Endometrial microvascular endothelial cells (primary cell): Measurements from ENCODE around the gene SERINC2. TPM values are rescaled to one million over a fixed set of nuclear protein-coding genes. Genes with fewer than 3 reads are reported as not detected.

Source experiments
- in situ Hi-C: cut with HindIII; loops from 2 replicates; pipeline ENCODE4 v1.10.0; 2017; ENCODE audit warnings: low sequenced_read_pairs, low pct_unique_long_range_greater_than_20kb; ENCODE audit errors: inconsistent ontology term
- total RNA-seq: library from RNA; depleted of rRNA; stranded (reverse); fragments of >200 nt; gene quantifications from one replicate; pipeline ENCODE4 v1.2.3, GENCODE V29; 2015; ENCODE audit errors: inconsistent ontology term

Gene SERINC2
- total RNA-seq, 1 donor from 2014 or later: 10.0 TPM

GRCh38 chr1:31408788-31409318 is 4.2 kb upstream of the SERINC2 start:
- in situ Hi-C loops: no loop called here

DNA sequence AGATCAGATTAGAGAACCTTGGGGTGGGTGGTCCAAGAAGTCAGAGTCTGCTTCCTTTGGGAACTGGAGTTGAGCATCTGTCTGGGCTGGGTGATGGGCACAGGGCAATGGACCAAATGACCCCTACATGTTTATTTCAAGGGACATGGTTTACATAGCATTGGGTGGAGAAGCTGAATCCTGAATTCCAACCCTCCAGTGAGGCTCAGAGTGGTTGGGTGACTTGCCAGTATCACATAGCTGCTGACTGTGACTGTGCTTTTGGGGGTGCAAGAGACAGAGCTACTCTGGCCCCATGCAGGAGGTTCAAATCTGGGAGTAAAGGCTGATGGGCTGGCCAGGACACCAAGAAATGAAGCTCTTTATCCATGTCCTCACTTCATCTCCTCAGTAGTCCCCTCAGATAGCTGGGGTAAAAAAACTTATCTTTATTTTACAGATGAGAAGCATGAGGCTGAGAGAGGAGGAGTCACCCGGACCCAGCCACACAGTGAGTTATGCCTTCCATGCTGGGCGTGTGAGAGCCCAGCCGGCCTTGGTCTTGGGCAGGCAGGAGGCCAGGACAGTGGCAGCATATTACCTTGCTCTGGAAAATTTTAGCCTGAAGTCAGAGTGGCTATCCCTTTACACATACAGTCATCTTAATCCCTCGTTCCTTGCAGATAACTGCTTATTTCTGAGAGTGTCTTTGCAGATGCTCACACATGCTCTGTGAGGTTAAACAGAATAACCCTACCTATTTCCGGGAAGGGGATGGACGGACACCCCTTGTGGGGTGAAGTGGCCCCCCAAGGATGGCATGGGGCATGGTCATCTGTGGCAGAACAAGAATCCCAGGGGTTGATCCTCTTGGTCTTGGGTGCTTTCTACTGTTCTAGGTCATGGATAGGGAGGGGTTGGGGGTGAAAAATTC is 2.8 kb upstream of the SERINC2 start:
- in situ Hi-C loops: no loop called here

DNA sequence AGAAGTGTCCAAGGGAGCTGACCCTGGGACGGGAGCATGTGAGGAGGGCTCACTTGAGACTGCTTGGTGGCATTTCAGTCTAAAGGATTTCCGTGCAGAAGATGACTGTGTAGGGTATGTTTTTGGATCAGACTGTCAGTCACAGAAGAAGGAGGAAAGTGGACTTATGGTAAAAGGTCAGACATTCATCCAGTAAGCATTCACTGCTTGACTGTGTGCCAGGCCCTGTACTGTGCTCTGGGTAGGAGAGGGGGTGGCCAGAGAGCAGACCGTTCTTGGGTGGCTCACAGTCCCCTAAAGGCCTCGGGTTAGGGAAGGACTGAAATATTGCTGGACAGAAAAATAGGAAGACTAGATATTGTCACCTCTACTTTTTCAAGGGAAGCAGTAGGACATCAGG is 2.1 kb upstream of the SERINC2 start:
- in situ Hi-C loops: no loop called here

- in situ Hi-C loops: no loop called here
Observed at GRCh38 chr1:31412205-31412604, 808 bp upstream of the SERINC2 start.

GRCh38 chr1:31413405-31414001 is 490 bp downstream of the SERINC2 start:
- in situ Hi-C loops: no loop called here

DNA sequence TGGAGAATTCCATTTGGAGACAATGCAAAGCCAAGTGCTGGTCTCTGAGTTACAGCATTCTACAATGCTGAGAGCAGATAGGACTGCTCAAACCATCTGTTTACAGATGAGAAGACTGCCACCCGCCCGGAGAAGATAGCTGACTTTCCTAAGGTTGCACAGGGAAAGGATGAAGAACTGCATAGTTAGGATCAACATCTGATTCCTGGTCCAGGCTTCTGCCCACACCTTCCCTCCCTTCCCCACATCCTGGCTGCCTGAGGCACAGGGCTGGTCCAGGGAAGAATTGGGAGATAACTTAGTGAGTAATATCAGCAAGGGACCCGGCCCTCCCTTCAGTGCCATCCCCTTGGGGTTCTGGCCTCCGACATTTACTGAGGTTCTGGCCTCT is 2.0 kb downstream of the SERINC2 start:
- in situ Hi-C loops: no loop called here

DNA sequence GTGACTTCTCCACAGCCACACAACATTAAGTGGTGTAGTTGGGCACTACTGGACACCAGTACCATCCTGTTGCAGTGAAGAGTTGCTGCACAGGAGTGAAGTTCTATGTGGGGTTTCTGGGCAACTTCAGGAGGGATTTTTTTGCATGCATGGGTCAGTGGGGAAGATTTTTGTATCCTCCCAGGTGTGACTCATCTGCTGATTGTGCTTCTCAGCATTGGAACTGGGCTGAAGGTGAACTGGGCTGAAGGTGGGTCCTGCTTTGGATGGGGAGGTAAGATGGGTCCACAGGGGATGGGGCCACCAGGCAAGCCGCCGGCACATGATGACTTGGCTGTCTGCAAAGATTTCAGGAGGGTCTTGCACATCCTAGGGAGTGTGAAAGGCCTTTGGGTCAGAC is 2.6 kb downstream of the SERINC2 start:
- in situ Hi-C loops: no loop called here

DNA sequence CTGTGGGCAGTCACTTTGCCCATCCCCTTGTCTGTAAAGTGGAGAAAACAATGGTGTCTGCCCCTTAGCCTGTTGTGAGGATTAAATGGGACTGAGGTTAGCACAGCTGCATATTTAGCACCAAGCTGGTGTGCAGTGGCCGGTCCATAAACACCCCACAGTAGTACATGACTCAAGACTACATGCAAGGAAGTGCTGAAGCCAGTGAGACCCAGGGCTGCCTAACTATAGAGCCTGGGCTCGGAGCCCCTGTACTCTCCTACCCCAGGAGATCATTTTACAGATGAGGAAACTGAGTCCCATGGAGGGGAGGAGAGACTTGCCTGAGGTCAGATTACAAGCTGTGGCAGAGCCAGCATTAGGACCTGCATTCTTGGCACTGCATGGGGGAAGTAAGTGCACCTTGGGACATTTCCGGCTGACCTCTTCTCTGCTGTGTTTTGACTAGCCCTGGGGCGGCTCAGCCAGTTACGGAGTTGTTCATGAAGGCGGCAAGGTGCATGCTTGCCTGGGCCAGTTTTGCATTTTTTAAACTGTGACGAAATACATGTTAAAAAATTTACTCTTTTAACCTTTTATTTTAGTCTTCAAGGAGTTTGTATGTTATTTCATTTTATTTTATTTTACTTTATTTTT is 3.2 kb downstream of the SERINC2 start:
- in situ Hi-C loops: no loop called here

- in situ Hi-C loops: no loop called here
Observed at GRCh38 chr1:31417148-31417547, 4.1 kb downstream of the SERINC2 start.

DNA sequence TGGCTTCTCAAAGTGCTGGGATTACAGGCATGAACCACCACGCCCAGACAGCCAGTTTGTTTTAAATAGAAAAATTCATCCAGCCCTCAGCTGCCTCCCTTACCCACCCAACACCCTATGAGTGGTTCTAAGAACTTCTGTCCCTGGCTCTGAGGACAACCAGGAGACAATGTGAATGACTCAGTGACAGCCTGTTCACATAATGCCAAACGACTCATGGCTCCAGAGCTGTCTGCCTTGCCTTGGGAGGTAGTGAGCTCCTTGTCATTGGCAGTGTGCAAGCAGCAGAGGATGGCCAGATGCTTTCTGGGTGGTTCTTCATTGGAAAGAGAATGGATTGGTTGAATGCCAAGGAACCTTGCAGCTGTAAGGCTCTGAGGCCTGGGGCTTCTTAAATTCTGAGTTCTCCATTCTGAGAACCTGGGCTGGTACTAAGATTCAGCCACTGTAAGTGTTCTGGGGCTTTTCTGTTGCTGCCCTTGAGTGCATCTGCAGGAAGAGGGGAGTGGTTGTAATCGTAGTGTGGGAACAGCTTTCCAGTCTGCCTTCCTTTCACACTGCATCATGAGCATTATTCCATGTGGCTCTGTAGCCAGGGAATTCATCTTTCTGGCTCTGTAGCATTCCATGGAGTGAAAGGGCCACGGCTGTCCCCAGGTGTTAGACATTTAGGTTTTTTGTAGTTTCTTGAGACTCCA is 5.8 kb downstream of the SERINC2 start:
- in situ Hi-C loops: no loop called here

DNA sequence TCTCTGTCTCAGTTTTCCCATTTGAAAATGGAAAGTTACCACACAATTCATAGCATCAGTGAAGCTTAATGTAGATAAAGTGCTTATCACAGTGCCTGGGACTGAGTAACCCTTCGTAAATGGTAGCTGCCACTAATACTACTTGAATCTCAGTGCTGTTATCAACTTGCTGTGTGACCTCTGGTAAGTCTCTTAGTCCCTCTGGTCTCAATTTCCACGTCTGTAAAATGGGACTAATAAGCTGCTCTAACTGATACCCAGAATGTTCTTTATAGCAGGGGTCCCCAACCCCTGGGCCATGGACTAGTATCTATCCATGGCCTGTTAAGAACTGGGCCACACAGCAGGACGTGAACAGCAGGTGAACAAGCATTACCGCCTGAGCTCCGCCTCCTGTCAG is 7.7 kb downstream of the SERINC2 start:
- in situ Hi-C loops: no loop called here

- in situ Hi-C loops: no loop called here
Observed at GRCh38 chr1:31421371-31422040, 8.5 kb downstream of the SERINC2 start.

DNA sequence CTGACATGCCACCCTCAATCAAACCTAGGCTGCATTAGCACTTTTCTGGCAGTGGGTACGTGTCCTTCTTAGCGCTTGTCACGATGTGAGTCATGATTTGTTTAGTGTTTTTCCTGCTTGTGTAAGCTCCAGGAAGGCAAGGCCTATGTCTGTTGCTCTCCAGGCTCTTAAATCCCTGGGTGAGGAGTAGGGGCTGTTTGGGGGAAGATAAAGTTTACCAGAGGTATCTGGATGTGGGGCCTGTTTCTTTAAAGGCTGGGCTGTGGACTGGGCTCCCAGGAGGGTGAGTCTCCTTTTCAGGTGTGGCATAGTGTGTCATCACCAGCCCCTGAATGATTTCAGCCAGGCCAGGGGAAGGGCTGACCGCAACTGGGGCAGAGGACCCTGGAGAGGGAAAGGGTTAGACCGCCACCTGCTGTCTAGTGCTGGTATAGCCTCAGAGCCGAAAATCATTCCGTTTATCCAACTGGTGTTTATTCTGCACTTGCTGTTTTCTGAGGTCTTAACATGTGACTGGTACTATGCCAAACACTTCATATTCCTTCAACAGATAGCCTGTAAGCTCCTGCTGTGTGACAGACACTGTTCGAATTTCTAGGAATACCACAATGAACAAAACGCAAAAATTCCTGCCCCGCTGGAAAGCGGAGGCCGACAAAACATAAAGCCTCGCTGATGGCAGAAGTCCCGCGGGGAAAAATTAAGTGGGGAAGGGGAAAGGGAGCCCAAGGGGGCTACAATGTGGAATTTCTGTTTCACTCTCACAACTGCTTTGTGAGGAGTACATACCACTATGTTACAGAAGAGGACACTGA is 9.7 kb downstream of the SERINC2 start:
- in situ Hi-C loops: no loop called here

- in situ Hi-C loops: no loop called here
Observed at GRCh38 chr1:31423418-31423947, 10.5 kb downstream of the SERINC2 start.

DNA sequence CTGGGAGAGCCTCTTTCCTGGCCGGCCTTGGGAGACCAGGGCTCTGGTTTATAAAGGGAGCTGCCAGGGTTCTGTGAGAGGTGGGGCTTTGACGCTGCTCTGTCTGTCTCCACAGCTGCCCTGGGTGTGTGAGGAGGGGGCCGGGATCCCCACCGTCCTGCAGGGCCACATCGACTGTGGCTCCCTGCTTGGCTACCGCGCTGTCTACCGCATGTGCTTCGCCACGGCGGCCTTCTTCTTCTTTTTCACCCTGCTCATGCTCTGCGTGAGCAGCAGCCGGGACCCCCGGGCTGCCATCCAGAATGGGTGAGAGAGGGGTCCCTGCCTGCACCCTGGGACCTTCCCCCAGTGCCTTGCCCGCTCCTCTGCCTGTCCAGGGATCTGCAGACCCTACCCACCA is 11.6 kb downstream of the SERINC2 start:
- in situ Hi-C loops: no loop called here

DNA sequence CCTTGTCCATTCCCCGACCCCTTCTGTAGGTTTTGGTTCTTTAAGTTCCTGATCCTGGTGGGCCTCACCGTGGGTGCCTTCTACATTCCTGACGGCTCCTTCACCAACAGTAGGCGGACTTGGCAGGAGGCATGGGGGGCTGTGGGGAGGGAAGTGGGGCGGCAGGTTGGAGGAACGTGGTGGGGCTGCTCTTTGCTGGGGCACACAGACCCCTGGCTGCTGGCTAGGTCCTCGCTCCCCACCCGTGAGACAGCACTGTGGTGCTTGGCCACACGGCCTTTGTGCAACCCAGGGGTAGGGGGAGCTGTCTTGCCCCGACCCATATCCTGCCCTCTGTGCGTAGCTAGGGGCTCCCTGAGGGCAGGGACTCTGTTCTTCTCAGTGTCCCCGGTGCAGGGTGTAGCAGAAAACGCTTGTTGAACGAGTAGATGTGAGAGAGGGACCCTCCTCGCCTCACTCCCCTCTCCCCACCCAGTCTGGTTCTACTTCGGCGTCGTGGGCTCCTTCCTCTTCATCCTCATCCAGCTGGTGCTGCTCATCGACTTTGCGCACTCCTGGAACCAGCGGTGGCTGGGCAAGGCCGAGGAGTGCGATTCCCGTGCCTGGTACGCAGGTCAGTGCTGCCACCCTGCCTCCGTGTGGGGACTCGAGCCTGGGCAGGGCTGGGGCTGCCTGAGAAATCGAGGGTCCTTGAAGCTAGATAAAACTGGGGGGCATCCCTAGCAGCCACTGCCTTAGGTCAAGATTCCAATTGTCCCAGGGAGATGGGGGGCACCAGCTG is 12.5 kb downstream of the SERINC2 start:
- in situ Hi-C loops: no loop called here
